ENCODE data around the gene CCDC124. TPM values are rescaled to one million over a fixed set of nuclear protein-coding genes. Genes with fewer than 3 reads are reported as not detected.

CCDC124 gene
- polyA plus RNA-seq, 1 of the 3 experiments (the other 2 are of a cell fraction), result 231 TPM

- H3K36me3 ChIP-seq (replicated peaks in 1 of 2; ENCODE audit: control insufficient read depth in 1 of 2, insufficient read depth in 2 of 2, low read length in 1 of 2), result no peaks in the 10 kb centered on the region
- 85% methylated on average over 12 of the region's 19 CpGs for WGBS (ENCODE audit: low lambda C conversion rate)
- H3K27me3 ChIP-seq (ENCODE audit: insufficient read depth), result 0 out of 2 replicates have a peak, but pooled peaks cover 4% of the 10 kb centered on the region
- no peaks in the 10 kb centered on the region for H3F3A ChIP-seq (replicated peaks; ENCODE audit: insufficient read depth)
- no peak for DNase-seq
- no peak overlapping the region for H3K9ac ChIP-seq
- no peak overlapping the region for H2AFZ ChIP-seq (ENCODE audit: low read depth)
- ChIA-PET CTCF (interaction anchor here (0.7 to 4.3 kb wide), 5 partner anchors 23 to 31 kb away, joined by 3 to 41 read pairs (median 3); no protein-coding TSS in a partner anchor), POLR2A (no interaction called here)
- H3K4me1 ChIP-seq (ENCODE audit: control insufficient read depth in 1 of 2, insufficient read depth in 2 of 2, low read depth in 1 of 2, low read length in 1 of 2), result peaks cover 0 to 13% of the 10 kb centered on the region in 2 experiments; a peak in 2 of 4 replicates
- no peak overlapping the region for H3K27ac ChIP-seq (ENCODE audit: low read depth in 2 of 2, low read length in 1 of 2)
- TF ChIP-seq SMC3 (IDR thresholded peaks at IDR 0.05; ENCODE audit: low read depth, low read length) (no peak), FOXM1 (IDR thresholded peaks at IDR 0.05; ENCODE audit: low read depth) (no peak), JUND (IDR thresholded peaks at IDR 0.05) (no peak), SIN3A (IDR thresholded peaks at IDR 0.05; ENCODE audit: borderline replicate concordance, low read depth, low read length) (no peak), ELF1 (IDR thresholded peaks at IDR 0.05) (no peak), MEF2A (IDR thresholded peaks at IDR 0.05; ENCODE audit: borderline replicate concordance, low read depth) (no peak), CHD2 (IDR thresholded peaks at IDR 0.05; ENCODE audit: low read length, partially characterized antibody) (no peak), NRF1 (IDR thresholded peaks at IDR 0.05; ENCODE audit: low read depth, low read length) (no peak), MXI1 (IDR thresholded peaks at IDR 0.05; ENCODE audit: low read depth, low read length) (no peak)
- H3K79me2 ChIP-seq (ENCODE audit: insufficient read depth), result no peaks in the 10 kb centered on the region
- no peaks in the 10 kb centered on the region for H3K9me3 ChIP-seq
- H3K4me2 ChIP-seq, result no peak overlapping the region
- H3K9me2 ChIP-seq, result no peaks in the 10 kb centered on the region
- no peak overlapping the region for H3K4me3 ChIP-seq (ENCODE audit: low read depth in 2 of 2, low read length in 1 of 2)
- H4K20me1 ChIP-seq (ENCODE audit: insufficient read depth), result no peaks in the 10 kb centered on the region
These were observed 36.4 kb downstream of the CCDC124 start for GRCh38 chr19:17969096-17969792.

- H3K79me2 ChIP-seq (ENCODE audit: insufficient read depth), result no peaks in the 10 kb centered on the region
- no peaks in the 10 kb centered on the region for H3K9me3 ChIP-seq
- no peak for DNase-seq
- H2AFZ ChIP-seq (ENCODE audit: low read depth), result no peak overlapping the region
- no peaks in the 10 kb centered on the region for H3K36me3 ChIP-seq (replicated peaks in 1 of 2; ENCODE audit: control insufficient read depth in 1 of 2, insufficient read depth in 2 of 2, low read length in 1 of 2)
- CTCF ChIA-PET, result interaction anchor here (0.7 to 0.8 kb wide), 2 partner anchors 30 to 1144 kb away, joined by 3 read pairs; no protein-coding TSS in a partner anchor
- H3K4me1 ChIP-seq (ENCODE audit: control insufficient read depth in 1 of 2, insufficient read depth in 2 of 2, low read depth in 1 of 2, low read length in 1 of 2), result peaks cover 0 to 8% of the 10 kb centered on the region in 2 experiments; a peak in 1 of 4 replicates
- no peaks in the 10 kb centered on the region for H4K20me1 ChIP-seq (ENCODE audit: insufficient read depth)
- no peak overlapping the region for H3K4me2 ChIP-seq
- WGBS (ENCODE audit: low lambda C conversion rate), result 40% methylated on average over 1 of the region's 1 CpG
- no peak overlapping the region for H3K4me3 ChIP-seq (ENCODE audit: low read depth in 2 of 2, low read length in 1 of 2)
- no peak overlapping the region for H3K9ac ChIP-seq
- POLR2A ChIA-PET, result no interaction called here
- no peaks in the 10 kb centered on the region for H3F3A ChIP-seq (replicated peaks; ENCODE audit: insufficient read depth)
- no peak overlapping the region for H3K27ac ChIP-seq (ENCODE audit: low read depth in 2 of 2, low read length in 1 of 2)
- no peaks in the 10 kb centered on the region for H3K9me2 ChIP-seq
- H3K27me3 ChIP-seq (ENCODE audit: insufficient read depth), result no peaks in the 10 kb centered on the region
- TF ChIP-seq GATA2 (CRISPR knock-in tag; IDR thresholded peaks at IDR 0.05) (no peak), IRF3 (IDR thresholded peaks at IDR 0.05; ENCODE audit: low read depth, low read length) (no peak), USF2 (IDR thresholded peaks at IDR 0.05; ENCODE audit: borderline replicate concordance, low read depth, low read length) (no peak), RCOR1 (IDR thresholded peaks at IDR 0.05; ENCODE audit: low read length) (no peak), PBX3 (IDR thresholded peaks at IDR 0.05) (no peak), REST (IDR thresholded peaks at IDR 0.05; ENCODE audit: low read depth, low read length) (no peak), NFIC (IDR thresholded peaks at IDR 0.05; ENCODE audit: borderline replicate concordance) (no peak), TEAD4 (IDR thresholded peaks at IDR 0.05; ENCODE audit: borderline replicate concordance, insufficient read depth) (no peak), RFX5 (IDR thresholded peaks at IDR 0.05; ENCODE audit: low read length) (no peak), ZBTB33 (IDR thresholded peaks at IDR 0.05; ENCODE audit: borderline replicate concordance, low read depth) (no peak), TCF12 (IDR thresholded peaks at IDR 0.05) (no peak)
These were observed 39.4 kb downstream of the CCDC124 start for GRCh38 chr19:17972230-17972629.
